Measurements from ENCODE around the gene NAA40.
A peak's percentile ranks its signal among the peaks of the same experiment; 100 is the strongest.

Gene NAA40

DNA sequence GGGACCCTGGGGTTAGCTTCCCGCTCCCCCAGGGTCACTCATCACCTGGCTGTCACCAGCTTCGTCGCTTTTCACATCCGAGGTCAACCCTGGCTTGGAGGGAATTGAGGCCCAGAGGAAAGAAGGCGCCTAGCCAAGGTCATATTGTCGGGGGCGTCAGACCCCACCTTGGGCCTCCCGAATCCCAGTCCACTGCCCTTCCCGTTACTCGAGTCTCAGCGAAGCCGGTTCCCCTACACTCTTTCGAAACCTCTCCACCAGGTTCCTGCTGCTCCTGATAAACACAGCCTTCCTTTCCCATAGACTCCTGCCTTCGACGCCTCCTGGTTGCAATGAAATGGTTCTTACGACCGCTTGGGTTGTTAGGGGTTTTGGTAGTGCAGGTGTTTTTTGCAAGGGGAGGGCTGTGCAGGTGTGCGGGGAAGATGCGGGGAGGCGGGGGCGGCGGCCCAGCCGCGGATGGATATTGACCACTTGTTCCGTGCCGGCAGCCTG is 642 bp downstream of the NAA40 start:
- Histone ChIP-seq H3K79me1 (replicated peaks; ENCODE audit: low read length, poor library complexity, severe bottlenecking) (peaks cover 14% of the 10 kb centered on the region), H3K27me3 (ENCODE audit: control insufficient read depth in 1 of 2, insufficient read depth in 1 of 2, low read length in 2 of 2) (no peaks in the 10 kb centered on the region), H3K4me2 (ENCODE audit: low read length, poor library complexity, severe bottlenecking) (peak overlapping the region; percentile 95), H3K9me3 (ENCODE audit: control insufficient read depth, low read length) (no peaks in the 10 kb centered on the region), H2BK5ac (ENCODE audit: low read depth, low read length, poor library complexity, severe bottlenecking) (no peak overlapping the region), H4K91ac (ENCODE audit: low read length) (peak overlapping the region; percentile 25), H3K4ac (ENCODE audit: low read depth in 1 of 2, low read length in 2 of 2) (peak overlapping the region in 1 of 2 experiments; percentile 92), H2BK15ac (ENCODE audit: low read depth, poor library complexity, severe bottlenecking) (peak overlapping the region; percentile 41), H2AFZ (ENCODE audit: low read depth, low read length) (peak overlapping the region; percentile 21), H3K4me3 (ENCODE audit: insufficient read depth in 1 of 2, low read depth in 1 of 2, low read length in 2 of 2) (peak overlapping the region; percentile 92 to 94), H3K27ac (ENCODE audit: low read length, poor library complexity, severe bottlenecking) (no peak overlapping the region), H3K18ac (ENCODE audit: low read depth in 1 of 2, low read length in 2 of 2) (peak overlapping the region; percentile 28 to 99), H2BK12ac (ENCODE audit: low read length in 2 of 2) (peak overlapping the region in 1 of 2 experiments; percentile 19), H3K14ac (ENCODE audit: low read length in 2 of 2) (peak overlapping the region in 1 of 2 experiments; percentile 45), H4K8ac (ENCODE audit: low read length) (no peak overlapping the region), H3K23ac (ENCODE audit: low read length in 2 of 2) (peak overlapping the region in 1 of 2 experiments; percentile 75), H3K36me3 (ENCODE audit: control insufficient read depth in 1 of 2, insufficient read depth in 2 of 2, low read depth in 1 of 2, low read length in 2 of 2) (peaks cover 0 to 9% of the 10 kb centered on the region in 2 experiments), H3K4me1 (ENCODE audit: control insufficient read depth, insufficient read depth, low read depth, low read length) (peaks cover 13% of the 10 kb centered on the region), H2AK5ac (ENCODE audit: low read length, severe bottlenecking) (no peak overlapping the region), H3K9ac (ENCODE audit: low read length) (peak overlapping the region; percentile 87), H2BK120ac (ENCODE audit: low read depth, low read length) (no peak overlapping the region)
- 15% methylated on average over 21 of the region's 26 CpGs for WGBS
- DNase-seq: peak; percentile 47

DNA sequence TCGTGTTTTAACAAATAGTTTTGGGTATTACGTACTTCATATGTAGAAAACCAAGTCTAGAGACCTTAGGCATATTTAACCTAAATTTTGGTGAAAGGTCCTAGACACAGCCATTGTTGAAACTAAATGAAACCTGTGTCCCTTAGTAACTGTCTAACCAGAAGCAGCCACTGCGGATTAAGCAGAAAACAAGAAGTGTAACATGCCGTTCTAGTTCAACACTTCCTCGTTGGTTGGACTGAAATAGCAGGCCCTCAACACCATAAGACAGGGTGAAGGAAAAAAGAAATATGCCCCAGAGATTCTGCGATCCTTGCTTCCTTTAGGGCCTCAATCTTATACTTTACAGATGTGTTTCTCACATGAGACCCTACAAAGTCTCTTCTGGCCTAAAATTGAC is 2.0 kb downstream of the NAA40 start:
- H3K9ac ChIP-seq (ENCODE audit: low read length): no peak overlapping the region
- no peak overlapping the region for H3K27ac ChIP-seq (ENCODE audit: low read length, poor library complexity, severe bottlenecking)
- WGBS: 96% methylated on average over 6 of the region's 6 CpGs
- no peak overlapping the region for H3K4ac ChIP-seq (ENCODE audit: low read depth in 1 of 2, low read length in 2 of 2)
- H3K27me3 ChIP-seq (ENCODE audit: control insufficient read depth in 1 of 2, insufficient read depth in 1 of 2, low read length in 2 of 2): no peaks in the 10 kb centered on the region
- H3K36me3 ChIP-seq (ENCODE audit: control insufficient read depth in 1 of 2, insufficient read depth in 2 of 2, low read depth in 1 of 2, low read length in 2 of 2): peaks cover 0 to 18% of the 10 kb centered on the region in 2 experiments
- H3K4me3 ChIP-seq (ENCODE audit: insufficient read depth in 1 of 2, low read depth in 1 of 2, low read length in 2 of 2): no peak overlapping the region
- H2BK5ac ChIP-seq (ENCODE audit: low read depth, low read length, poor library complexity, severe bottlenecking): no peak overlapping the region
- no peak overlapping the region for H3K23ac ChIP-seq (ENCODE audit: low read length in 2 of 2)
- H3K14ac ChIP-seq (ENCODE audit: low read length in 2 of 2): no peak overlapping the region
- no peak overlapping the region for H2BK120ac ChIP-seq (ENCODE audit: low read depth, low read length)
- no peak overlapping the region for H2BK15ac ChIP-seq (ENCODE audit: low read depth, poor library complexity, severe bottlenecking)
- H3K9me3 ChIP-seq (ENCODE audit: control insufficient read depth, low read length): no peaks in the 10 kb centered on the region
- no peak overlapping the region for H4K91ac ChIP-seq (ENCODE audit: low read length)
- no peak for DNase-seq
- no peak overlapping the region for H2AK5ac ChIP-seq (ENCODE audit: low read length, severe bottlenecking)
- H3K18ac ChIP-seq (ENCODE audit: low read depth in 1 of 2, low read length in 2 of 2): no peak overlapping the region
- peaks cover 21% of the 10 kb centered on the region for H3K4me1 ChIP-seq (ENCODE audit: control insufficient read depth, insufficient read depth, low read depth, low read length)
- no peak overlapping the region for H2AFZ ChIP-seq (ENCODE audit: low read depth, low read length)
- no peak overlapping the region for H2BK12ac ChIP-seq (ENCODE audit: low read length in 2 of 2)
- peaks cover 24% of the 10 kb centered on the region for H3K79me1 ChIP-seq (replicated peaks; ENCODE audit: low read length, poor library complexity, severe bottlenecking)
- no peak overlapping the region for H4K8ac ChIP-seq (ENCODE audit: low read length)
- no peak overlapping the region for H3K4me2 ChIP-seq (ENCODE audit: low read length, poor library complexity, severe bottlenecking)

DNA sequence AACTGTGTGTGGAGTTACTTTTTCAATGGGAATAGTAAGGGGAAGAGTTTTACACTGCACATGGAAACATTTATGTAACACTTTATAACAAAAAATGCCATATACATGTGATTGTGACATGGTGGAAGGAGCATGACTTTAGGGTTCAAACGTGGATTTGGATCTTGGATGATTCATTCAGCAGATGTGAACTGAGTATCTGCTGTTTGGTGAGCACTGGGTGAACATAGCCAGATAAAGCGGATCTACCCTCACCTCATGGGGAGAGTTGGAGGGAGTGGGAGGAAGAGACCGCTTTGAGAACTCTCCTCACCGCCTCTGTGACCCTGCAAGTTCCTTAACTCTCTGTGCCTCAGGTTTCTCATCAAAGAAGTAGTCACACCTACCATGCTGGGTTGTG is 3.1 kb downstream of the NAA40 start:
- peaks cover 28% of the 10 kb centered on the region for H3K79me1 ChIP-seq (replicated peaks; ENCODE audit: low read length, poor library complexity, severe bottlenecking)
- H4K8ac ChIP-seq (ENCODE audit: low read length): no peak overlapping the region
- H3K4me2 ChIP-seq (ENCODE audit: low read length, poor library complexity, severe bottlenecking): no peak overlapping the region
- no peak for DNase-seq
- H3K4ac ChIP-seq (ENCODE audit: low read depth in 1 of 2, low read length in 2 of 2): no peak overlapping the region
- no peak overlapping the region for H2BK12ac ChIP-seq (ENCODE audit: low read length in 2 of 2)
- H4K91ac ChIP-seq (ENCODE audit: low read length): no peak overlapping the region
- H3K4me3 ChIP-seq (ENCODE audit: insufficient read depth in 1 of 2, low read depth in 1 of 2, low read length in 2 of 2): no peak overlapping the region
- H2BK120ac ChIP-seq (ENCODE audit: low read depth, low read length): no peak overlapping the region
- H2AK5ac ChIP-seq (ENCODE audit: low read length, severe bottlenecking): no peak overlapping the region
- H3K4me1 ChIP-seq (ENCODE audit: control insufficient read depth, insufficient read depth, low read depth, low read length): peaks cover 21% of the 10 kb centered on the region
- no peak overlapping the region for H3K23ac ChIP-seq (ENCODE audit: low read length in 2 of 2)
- WGBS: 76% methylated on average over 2 of the region's 4 CpGs
- no peak overlapping the region for H3K27ac ChIP-seq (ENCODE audit: low read length, poor library complexity, severe bottlenecking)
- no peak overlapping the region for H3K9ac ChIP-seq (ENCODE audit: low read length)
- no peak overlapping the region for H2BK5ac ChIP-seq (ENCODE audit: low read depth, low read length, poor library complexity, severe bottlenecking)
- peaks cover 10 to 28% of the 10 kb centered on the region in 2 experiments for H3K36me3 ChIP-seq (ENCODE audit: control insufficient read depth in 1 of 2, insufficient read depth in 2 of 2, low read depth in 1 of 2, low read length in 2 of 2)
- no peak overlapping the region for H3K18ac ChIP-seq (ENCODE audit: low read depth in 1 of 2, low read length in 2 of 2)
- no peaks in the 10 kb centered on the region for H3K27me3 ChIP-seq (ENCODE audit: control insufficient read depth in 1 of 2, insufficient read depth in 1 of 2, low read length in 2 of 2)
- H2AFZ ChIP-seq (ENCODE audit: low read depth, low read length): no peak overlapping the region
- H3K9me3 ChIP-seq (ENCODE audit: control insufficient read depth, low read length): no peaks in the 10 kb centered on the region
- no peak overlapping the region for H2BK15ac ChIP-seq (ENCODE audit: low read depth, poor library complexity, severe bottlenecking)
- no peak overlapping the region for H3K14ac ChIP-seq (ENCODE audit: low read length in 2 of 2)

DNA sequence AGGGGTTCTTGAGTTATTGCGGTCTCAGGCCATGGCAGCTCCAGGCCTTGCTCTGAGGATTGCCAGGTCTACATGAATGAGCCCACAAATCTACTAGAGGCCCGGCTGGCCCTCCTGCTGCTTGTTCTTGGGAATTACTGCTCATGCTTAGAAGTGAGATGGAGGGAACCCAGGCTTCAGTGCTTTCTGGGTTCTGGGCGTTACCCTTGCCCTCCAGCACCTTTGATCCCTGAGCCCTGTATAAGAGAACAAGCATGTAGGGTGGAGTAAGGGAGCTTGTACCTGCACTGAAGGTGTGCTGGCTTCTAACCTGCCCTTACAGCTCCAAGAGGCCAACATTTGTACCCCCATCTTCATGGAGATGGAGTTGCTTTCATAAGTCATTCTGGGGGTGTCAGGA is 4.0 kb downstream of the NAA40 start:
- WGBS: 95% methylated on average over 3 of the region's 3 CpGs

More for the DNA sequence above, 4.0 kb downstream of the NAA40 start:
- Histone ChIP-seq H2AFZ (ENCODE audit: low read depth, low read length) (no peak overlapping the region), H3K27ac (ENCODE audit: low read length, poor library complexity, severe bottlenecking) (no peak overlapping the region), H2BK5ac (ENCODE audit: low read depth, low read length, poor library complexity, severe bottlenecking) (no peak overlapping the region), H3K36me3 (ENCODE audit: control insufficient read depth in 1 of 2, insufficient read depth in 2 of 2, low read depth in 1 of 2, low read length in 2 of 2) (peaks cover 11 to 32% of the 10 kb centered on the region in 2 experiments), H2BK120ac (ENCODE audit: low read depth, low read length) (no peak overlapping the region), H3K23ac (ENCODE audit: low read length in 2 of 2) (no peak overlapping the region), H3K79me1 (replicated peaks; ENCODE audit: low read length, poor library complexity, severe bottlenecking) (peaks cover 28% of the 10 kb centered on the region), H3K27me3 (ENCODE audit: control insufficient read depth in 1 of 2, insufficient read depth in 1 of 2, low read length in 2 of 2) (no peaks in the 10 kb centered on the region), H3K4me3 (ENCODE audit: insufficient read depth in 1 of 2, low read depth in 1 of 2, low read length in 2 of 2) (no peak overlapping the region), H3K18ac (ENCODE audit: low read depth in 1 of 2, low read length in 2 of 2) (no peak overlapping the region), H3K14ac (ENCODE audit: low read length in 2 of 2) (no peak overlapping the region), H2BK15ac (ENCODE audit: low read depth, poor library complexity, severe bottlenecking) (no peak overlapping the region), H3K4me1 (ENCODE audit: control insufficient read depth, insufficient read depth, low read depth, low read length) (peaks cover 20% of the 10 kb centered on the region), H3K9me3 (ENCODE audit: control insufficient read depth, low read length) (no peaks in the 10 kb centered on the region), H4K91ac (ENCODE audit: low read length) (no peak overlapping the region), H4K8ac (ENCODE audit: low read length) (no peak overlapping the region), H2BK12ac (ENCODE audit: low read length in 2 of 2) (no peak overlapping the region), H2AK5ac (ENCODE audit: low read length, severe bottlenecking) (no peak overlapping the region), H3K4ac (ENCODE audit: low read depth in 1 of 2, low read length in 2 of 2) (no peak overlapping the region), H3K4me2 (ENCODE audit: low read length, poor library complexity, severe bottlenecking) (no peak overlapping the region), H3K9ac (ENCODE audit: low read length) (no peak overlapping the region)
- DNase-seq: no peak

Measured in mesenchymal stem cell (in vitro differentiated cells and primary cell).